Measurements from ENCODE around the gene BROX.

GRCh38 chr1:222696741-222697140, 15.6 kb upstream of the BROX start:
- TF ChIP-seq SUZ12 (IDR thresholded peaks at IDR 0.05): no peak
- no peak for TF ChIP-seq L3MBTL2 (conservative IDR thresholded peaks at IDR 0.05)
- TF ChIP-seq HDGF (IDR thresholded peaks at IDR 0.05; ENCODE audit: borderline replicate concordance): no peak
